Thyroid gland (tissue), 4 donors: ENCODE measurements around the gene PPP1R15B. TPM values are rescaled to one million over a fixed set of nuclear protein-coding genes. Genes with fewer than 3 reads are reported as not detected.

Source experiments
- DNase-seq, 2 donors: peaks; one replicate each; pipeline ENCODE4 v3.0.0-alpha.2; 2019
- H3K27ac ChIP-seq, 3 donors: fragments of 200-600 bp; sonication (generic); 1 replicate in 2 of 3; 2 replicates in 1 of 3; pipeline ENCODE4 v1.5.1; 2016 to 2019; ENCODE audit warnings: mild to moderate bottlenecking in 1 of 3, moderate library complexity in 1 of 3
- H3K27me3 ChIP-seq: fragments of 200-600 bp; sonication (generic); one replicate; pipeline ENCODE4 v1.5.1; 2019
- H3K36me3 ChIP-seq, 2 donors: fragments of 200-600 bp; sonication (generic); one replicate each; pipeline ENCODE4 v1.5.1; 2016 to 2019
- H3K4me1 ChIP-seq, 2 donors: fragments of 200-600 bp; sonication (generic); one replicate each; pipeline ENCODE4 v1.5.1; 2017 to 2019
- H3K4me3 ChIP-seq, 3 donors: fragments of 200-600 bp; sonication (generic); replicated peaks in 1 of 3; 1 replicate in 2 of 3; 2 replicates in 1 of 3; pipeline ENCODE4 v1.5.1; 2016; ENCODE audit warnings: mild to moderate bottlenecking in 1 of 3
- H3K9me3 ChIP-seq: fragments of 200-600 bp; sonication (generic); one replicate; pipeline ENCODE4 v1.5.1; 2017
- CTCF ChIP-seq, 6 experiments: fragments of 200-600 bp in 3 of 6; fragments of 450-650 bp in 3 of 6; sonication (generic) in 3 of 6; IDR thresholded peaks; one replicate each; pipeline ENCODE4 v1.5.1; 2016 to 2019; ENCODE audit warnings: antibody characterized with exemption in 6 of 6, mild to moderate bottlenecking in 2 of 6, inconsistent platforms in 1 of 6, moderate library complexity in 1 of 6
- POLR2A ChIP-seq, 2 donors: fragments of 450-650 bp; IDR thresholded peaks; one replicate each; pipeline ENCODE4 v1.6.1; 2017; ENCODE audit warnings: antibody characterized with exemption in 2 of 2, mild to moderate bottlenecking in 2 of 2, moderate library complexity in 1 of 2
- WGBS, 2 donors: methylation state at CpG; one replicate each; pipeline ENCODE4 v1.1.5; 2017; 5-methylcytosine and 5-hydroxymethylcytosine counted together
- intact Hi-C: fragments of 100-400 bp; cut with DNase I; formaldehyde crosslinking; loops from one replicate; pipeline ENCODE4 v1.15.1; 2023
- total RNA-seq, 4 donors: library from RNA; depleted of rRNA; stranded (reverse); fragments of >200 nt; gene quantifications; one replicate each; pipeline ENCODE4 v1.2.3, GENCODE V29; 2016

PPP1R15B gene
- total RNA-seq, 4 donors from 2014 or later, result 63.0 to 89.8 (median 66.2) TPM

- DNase-seq, result no peak
- H3K4me1 ChIP-seq, result peaks cover 0 to 14% of the 10 kb centered on the region in 2 donors
- TF ChIP-seq POLR2A (IDR thresholded peaks at IDR 0.05) (no peak), CTCF (IDR thresholded peaks at IDR 0.05) (no peak)
- H3K9me3 ChIP-seq, result no peaks in the 10 kb centered on the region
- no peak overlapping the region for H3K27ac ChIP-seq
- intact Hi-C loops, result no loop called here
- H3K4me3 ChIP-seq, result no peak overlapping the region
- H3K36me3 ChIP-seq, result peaks cover 14 to 23% of the 10 kb centered on the region in 2 donors
- WGBS, 2 donors, result 73 to 87% methylated on average over 11 of the region's 11 CpGs
- H3K27me3 ChIP-seq, result no peaks in the 10 kb centered on the region
Observed at GRCh38 chr1:204456826-204457442, 45.3 kb upstream of the PPP1R15B start.

- Histone ChIP-seq H3K36me3 (peaks cover 14 to 23% of the 10 kb centered on the region in 2 donors), H3K27me3 (no peaks in the 10 kb centered on the region), H3K4me1 (peaks cover 0 to 6% of the 10 kb centered on the region in 2 donors), H3K27ac (no peak overlapping the region), H3K4me3 (no peak overlapping the region), H3K9me3 (no peaks in the 10 kb centered on the region)
- no peak for TF ChIP-seq CTCF (IDR thresholded peaks at IDR 0.05)
- no peak for TF ChIP-seq POLR2A (IDR thresholded peaks at IDR 0.05)
- no peak for DNase-seq
- intact Hi-C loops, result no loop called here
- 93 to 95% methylated on average over 4 to 9 of the region's 9 CpGs for WGBS, 2 donors
Observed at GRCh38 chr1:204455831-204456145, 44.2 kb upstream of the PPP1R15B start.

GRCh38 chr1:204455063-204455830, 43.6 kb upstream of the PPP1R15B start:
- Histone ChIP-seq H3K4me1 (peaks cover 0 to 2% of the 10 kb centered on the region in 2 donors), H3K9me3 (no peaks in the 10 kb centered on the region), H3K27ac (no peak overlapping the region), H3K36me3 (peaks cover 11 to 20% of the 10 kb centered on the region in 2 donors), H3K4me3 (no peak overlapping the region), H3K27me3 (no peaks in the 10 kb centered on the region)
- TF ChIP-seq CTCF (IDR thresholded peaks at IDR 0.05), result no peak
- no peak for TF ChIP-seq POLR2A (IDR thresholded peaks at IDR 0.05)
- WGBS, 2 donors, result 80 to 82% methylated on average over 17 to 18 of the region's 18 CpGs
- intact Hi-C loops, result no loop called here
- no peak for DNase-seq

- no peaks in the 10 kb centered on the region for H3K4me1 ChIP-seq
- H3K4me3 ChIP-seq, result no peak overlapping the region
- no peak for TF ChIP-seq POLR2A (IDR thresholded peaks at IDR 0.05)
- no peak for TF ChIP-seq CTCF (IDR thresholded peaks at IDR 0.05)
- no peak for DNase-seq
- H3K36me3 ChIP-seq, result peaks cover 3 to 17% of the 10 kb centered on the region in 2 donors
- 83 to 89% methylated on average over 4 of the region's 4 CpGs for WGBS, 2 donors
- no peak overlapping the region for H3K27ac ChIP-seq
- no peaks in the 10 kb centered on the region for H3K9me3 ChIP-seq
- H3K27me3 ChIP-seq, result no peaks in the 10 kb centered on the region
- intact Hi-C loops, result no loop called here
Observed at GRCh38 chr1:204454476-204454875, 42.9 kb upstream of the PPP1R15B start.

GRCh38 chr1:204453141-204453772, 41.6 kb upstream of the PPP1R15B start:
- H3K27ac ChIP-seq, result peak overlapping the region in 1 of 3 donors; percentile 2

More at GRCh38 chr1:204453141-204453772, 41.6 kb upstream of the PPP1R15B start:
- 72 to 77% methylated on average over 8 of the region's 8 CpGs for WGBS, 2 donors
- TF ChIP-seq POLR2A (IDR thresholded peaks at IDR 0.05) (no peak), CTCF (IDR thresholded peaks at IDR 0.05) (no peak)
- H3K4me3 ChIP-seq, result no peak overlapping the region
- H3K4me1 ChIP-seq, result no peaks in the 10 kb centered on the region
- no peaks in the 10 kb centered on the region for H3K27me3 ChIP-seq
- DNase-seq, result no peak
- H3K36me3 ChIP-seq, result peaks cover 3 to 12% of the 10 kb centered on the region in 2 donors
- no peaks in the 10 kb centered on the region for H3K9me3 ChIP-seq
- intact Hi-C loops, result no loop called here
